NCI-H1436 (cell line): Measurements from ENCODE around the gene NOG.

ENCODE experiments used
- DNase-seq: peaks from one replicate; lab custom pipeline; 2025; lab: John Stamatoyannopoulos, UW

NOG gene

DNA sequence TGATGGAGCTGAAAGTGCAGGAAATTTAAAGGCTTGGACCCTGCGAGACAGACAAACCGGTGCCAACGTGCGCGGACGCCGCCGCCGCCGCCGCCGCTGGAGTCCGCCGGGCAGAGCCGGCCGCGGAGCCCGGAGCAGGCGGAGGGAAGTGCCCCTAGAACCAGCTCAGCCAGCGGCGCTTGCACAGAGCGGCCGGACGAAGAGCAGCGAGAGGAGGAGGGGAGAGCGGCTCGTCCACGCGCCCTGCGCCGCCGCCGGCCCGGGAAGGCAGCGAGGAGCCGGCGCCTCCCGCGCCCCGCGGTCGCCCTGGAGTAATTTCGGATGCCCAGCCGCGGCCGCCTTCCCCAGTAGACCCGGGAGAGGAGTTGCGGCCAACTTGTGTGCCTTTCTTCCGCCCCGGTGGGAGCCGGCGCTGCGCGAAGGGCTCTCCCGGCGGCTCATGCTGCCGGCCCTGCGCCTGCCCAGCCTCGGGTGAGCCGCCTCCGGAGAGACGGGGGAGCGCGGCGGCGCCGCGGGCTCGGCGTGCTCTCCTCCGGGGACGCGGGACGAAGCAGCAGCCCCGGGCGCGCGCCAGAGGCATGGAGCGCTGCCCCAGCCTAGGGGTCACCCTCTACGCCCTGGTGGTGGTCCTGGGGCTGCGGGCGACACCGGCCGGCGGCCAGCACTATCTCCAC is at the start of gene NOG:
TSS of gene NOG (plus strand) at position 54 of the 674 bp plus-strand sequence. CDS start at position 579, 525 bp downstream.
- DNase-seq: peak; percentile 18

DNA sequence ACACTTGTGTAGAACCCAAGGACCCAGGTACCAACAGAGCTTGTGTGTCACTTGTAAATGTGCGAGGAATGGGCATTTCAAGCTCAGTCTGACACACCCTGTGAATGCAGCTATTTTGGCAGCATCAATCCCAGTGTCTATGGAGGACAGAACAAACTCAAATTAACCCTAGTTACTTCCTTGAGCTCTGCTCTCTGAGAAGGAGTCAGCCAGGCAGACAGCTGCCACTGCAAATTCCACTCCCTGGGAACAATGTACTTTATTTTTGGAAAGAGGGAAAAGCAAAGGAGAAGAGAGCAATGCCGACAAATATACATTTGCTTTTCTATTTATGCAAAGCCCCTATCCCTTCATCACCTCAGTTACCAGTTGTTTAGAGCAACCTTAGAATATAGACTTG is 48.4 kb upstream of the NOG start:
- no peak for DNase-seq

DNA sequence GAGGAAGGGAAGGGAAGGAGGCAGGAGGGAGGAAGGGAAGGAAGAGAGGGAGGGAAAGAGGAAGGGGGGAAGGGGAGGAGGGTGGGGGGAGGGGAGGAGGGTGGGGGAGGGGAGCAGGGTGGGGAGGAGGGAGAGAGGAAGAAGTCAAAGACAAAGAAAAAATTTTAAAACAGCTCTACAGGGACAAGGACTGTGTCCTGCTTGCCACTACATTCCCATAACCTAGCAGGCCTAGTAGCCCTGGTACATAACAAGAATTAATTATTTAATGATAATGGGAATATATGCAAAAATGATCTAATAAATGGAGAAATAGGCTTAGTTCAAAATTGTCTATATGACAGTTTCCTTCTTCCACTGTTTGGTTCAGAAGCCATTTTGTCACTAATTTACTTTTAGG is 47.6 kb upstream of the NOG start:
- DNase-seq: no peak

DNA sequence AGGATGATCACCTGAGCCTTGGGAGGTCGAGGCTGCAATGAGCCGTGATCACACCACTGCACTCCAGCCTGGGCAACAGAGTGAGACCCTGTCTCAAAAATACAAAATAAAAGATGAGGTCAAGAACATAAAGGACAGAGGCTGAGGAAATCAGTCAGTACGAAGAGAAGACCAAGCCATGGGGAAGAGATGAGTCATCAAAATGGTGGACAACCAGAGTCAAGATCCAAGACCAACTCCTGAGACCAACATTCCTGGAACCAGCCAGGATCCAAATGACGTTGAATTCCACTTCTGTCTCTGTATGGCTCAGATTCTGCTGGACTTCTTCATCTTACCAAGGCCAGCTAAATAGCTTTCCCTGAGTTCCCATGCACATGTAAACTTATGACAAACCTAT is 44.8 kb upstream of the NOG start:
- no peak for DNase-seq

DNA sequence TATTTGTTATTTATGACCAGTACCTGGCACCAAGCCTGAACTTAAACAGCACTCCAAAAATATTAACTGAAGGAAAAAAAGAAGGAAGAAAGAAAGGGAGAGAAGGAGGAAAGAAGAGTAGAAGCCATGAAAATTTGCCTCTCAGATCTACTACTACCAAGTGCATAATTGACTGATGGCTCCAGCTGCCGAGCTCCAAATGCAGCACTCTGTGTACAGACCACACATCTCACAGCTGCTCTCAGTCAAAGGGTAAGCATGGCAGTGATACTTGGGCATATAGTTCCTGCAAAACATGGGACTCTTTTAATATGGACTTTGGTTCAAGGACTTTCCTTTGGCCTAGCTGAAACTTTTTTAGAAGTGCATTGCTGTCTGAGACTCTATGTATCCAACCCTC is 44.0 kb upstream of the NOG start:
- no peak for DNase-seq

DNA sequence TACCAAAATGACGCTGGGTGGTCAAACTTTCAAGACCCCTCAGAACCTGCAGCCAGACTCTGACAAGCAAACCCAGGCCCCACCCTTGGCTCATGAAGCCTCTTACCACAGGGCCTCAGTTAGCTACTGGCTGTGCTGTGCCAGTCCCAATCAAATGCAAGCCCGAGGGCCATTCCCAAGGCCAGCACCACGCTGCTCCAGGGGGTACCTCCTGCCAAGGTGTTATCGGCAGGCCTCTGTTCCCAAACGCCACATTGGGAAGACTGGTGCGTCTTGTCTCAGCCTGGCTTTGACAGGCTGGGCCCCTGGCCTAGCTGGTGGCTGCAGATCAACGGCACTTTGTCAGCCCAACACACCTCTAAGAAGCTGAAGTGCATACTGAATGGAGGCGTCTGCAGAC is 35.8 kb upstream of the NOG start:
- DNase-seq: no peak

DNA sequence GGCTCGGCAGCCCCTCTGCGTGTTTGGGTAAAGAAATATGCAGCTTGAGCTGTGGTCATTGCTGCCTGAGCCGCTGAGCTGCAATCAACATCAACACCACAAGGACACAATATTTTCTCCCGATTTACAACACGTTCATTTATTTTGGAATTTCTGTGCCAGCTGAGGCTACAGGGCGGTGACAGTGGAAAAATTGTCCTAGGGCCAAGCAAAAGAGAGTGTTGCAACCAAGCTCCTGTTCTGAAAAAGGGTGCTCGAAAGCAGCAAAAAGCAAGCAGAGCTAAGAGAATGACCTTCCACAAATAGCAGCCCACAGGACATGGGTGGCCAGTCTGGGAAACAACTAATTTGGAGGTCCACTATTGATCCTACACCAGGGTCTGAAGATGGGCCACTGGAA is 35.4 kb upstream of the NOG start:
- no peak for DNase-seq

DNA sequence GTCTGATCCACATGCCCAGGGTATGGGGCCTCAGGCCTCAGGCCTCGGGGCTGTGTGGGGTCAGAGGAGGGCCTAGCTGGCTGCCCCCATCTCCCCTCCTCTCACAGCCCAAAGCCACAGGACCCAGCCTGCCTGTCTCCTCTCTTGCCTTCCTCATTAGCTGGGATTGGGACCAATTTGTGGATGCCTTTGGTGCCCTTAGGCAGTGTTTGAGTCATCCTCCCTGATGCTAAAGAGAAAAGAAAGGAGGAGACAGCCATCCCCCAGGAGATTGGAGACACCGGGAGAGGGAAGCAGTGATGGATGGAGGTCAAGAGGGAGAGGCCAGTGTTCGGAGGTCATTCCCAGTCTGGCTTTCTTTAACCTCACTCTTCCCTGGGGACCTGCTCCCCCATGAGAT is 23.3 kb upstream of the NOG start:
- no peak for DNase-seq

DNA sequence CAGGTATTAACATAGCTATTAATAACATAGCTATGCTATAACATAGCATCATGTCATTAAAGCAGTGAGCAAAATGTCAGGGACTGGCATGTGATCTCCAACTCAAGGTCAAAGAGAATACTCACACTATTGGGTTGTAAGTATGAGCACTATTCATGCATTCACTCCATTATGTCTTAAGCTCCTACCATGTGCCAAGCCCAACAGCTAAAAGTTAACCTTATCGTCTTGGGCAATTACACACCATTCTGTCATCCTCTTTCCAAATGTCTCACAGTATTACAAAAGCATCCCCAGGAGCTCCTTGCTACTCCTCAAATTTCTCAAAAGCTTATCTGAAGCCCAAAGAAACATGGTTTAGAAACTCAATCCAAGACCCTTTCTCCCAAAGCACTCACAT is 22.0 kb upstream of the NOG start:
- DNase-seq: no peak

DNA sequence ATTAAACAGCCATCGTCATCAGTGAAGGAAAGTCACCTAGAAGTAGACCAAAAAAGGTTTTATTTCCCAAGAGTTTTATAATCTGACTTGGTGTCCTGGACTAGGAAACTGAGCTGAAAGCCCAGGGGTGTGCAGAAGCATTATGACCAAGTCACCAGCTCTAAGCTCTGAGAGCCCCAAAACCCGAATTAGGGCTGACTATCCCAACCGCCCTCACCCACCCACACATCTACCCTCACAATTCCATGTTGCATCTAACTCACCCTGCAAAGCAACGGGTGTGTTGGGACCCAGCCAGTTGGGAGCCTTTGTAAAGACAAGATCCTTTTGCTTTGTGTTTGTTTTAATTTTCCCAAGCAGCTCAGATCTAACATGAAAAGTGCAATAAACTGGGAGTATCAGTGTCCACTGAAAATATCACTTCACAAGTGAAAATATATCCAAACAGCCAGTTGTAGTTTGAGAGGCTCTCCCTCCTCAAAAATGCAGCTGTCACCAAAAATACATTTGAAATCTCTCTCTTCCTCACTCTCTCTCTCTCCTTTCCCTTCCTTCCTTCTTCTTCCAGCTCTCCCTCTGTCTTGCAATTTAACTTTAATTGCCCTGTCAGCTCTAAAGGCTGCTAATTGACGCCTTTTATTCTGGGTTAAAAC is 16.2 kb upstream of the NOG start:
- no peak for DNase-seq

DNA sequence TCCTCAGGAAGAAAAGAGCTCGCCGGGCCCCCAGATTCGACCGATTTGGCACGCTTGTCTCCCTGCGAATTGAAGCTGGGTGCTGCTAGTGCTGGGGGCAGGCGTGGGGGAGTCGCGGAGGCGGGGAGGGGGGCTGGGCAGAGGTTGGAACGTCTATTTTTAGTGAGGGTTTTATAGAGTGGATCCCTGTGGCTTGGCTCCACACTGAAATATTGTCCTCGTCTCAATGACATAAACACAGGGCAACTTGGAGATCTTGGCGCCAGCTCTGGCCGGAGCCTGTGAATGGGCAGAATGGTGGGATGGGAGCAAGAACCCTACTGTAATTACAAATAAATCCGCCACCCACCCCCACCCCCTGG is 15.7 kb upstream of the NOG start:
- no peak for DNase-seq

DNA sequence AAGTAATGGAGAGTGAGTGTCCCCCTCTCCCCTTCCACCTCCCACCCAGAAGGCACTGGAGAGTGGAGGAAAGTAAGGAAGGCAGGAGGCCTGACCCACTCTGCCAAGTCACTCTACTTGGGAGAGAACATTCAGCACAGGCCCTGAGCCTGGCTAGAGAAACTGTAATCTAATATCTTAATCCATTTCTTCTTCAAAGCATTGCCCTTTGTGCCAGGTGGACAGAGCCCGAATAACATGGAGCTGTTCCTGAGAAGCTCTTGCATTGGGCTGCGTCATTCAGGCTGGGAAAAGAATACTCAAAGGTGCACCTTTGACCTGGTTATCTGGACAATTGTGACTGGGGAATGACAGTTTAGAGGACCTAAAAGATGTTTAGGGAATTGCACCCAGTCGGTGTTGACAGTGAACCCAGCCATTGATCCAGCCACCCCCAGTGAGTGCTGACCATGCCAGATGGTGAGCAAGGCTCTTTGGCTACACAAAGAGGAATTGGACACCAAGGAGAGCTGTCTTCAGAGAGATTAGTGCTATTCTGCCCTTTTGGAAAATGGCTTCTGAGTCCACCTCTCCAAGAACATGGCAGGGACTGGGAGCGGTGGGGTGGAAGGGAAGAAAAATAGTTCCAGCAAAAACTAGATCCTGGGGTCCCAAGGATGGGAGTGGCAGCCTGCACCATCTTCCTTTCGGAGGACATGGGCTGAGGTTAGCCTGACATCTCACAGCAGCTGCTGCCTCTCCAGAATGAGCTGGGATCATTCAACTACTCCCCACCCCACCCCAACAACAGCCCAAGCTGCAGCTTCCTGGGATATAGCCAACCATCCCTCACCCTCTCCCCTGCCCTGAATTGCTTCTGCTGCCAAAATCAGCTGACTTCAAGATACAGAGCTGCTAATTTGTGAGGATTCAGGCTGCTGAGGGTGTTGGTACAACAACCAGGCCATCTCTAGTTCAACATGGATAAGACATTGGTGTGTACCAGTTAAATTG is 11.6 kb upstream of the NOG start:
- no peak for DNase-seq

DNA sequence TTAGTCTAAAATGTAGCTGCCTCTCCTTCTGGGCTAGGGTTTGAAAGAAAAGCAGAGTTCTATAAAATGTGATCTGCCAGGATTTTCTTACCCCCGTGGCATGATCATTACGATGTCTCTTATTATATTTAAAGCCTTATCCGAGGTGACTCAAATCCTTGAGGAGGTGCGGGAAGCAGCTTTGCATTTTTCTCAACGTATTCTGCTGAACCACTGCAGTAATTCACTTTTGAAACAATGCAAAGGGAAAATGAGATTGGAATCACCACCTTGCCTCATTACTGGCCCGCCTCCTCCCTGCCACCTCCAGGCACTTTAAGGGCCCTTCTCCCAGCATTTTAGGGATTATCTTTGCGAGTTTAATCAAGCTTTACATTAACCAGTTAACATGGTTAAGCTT is 9.7 kb upstream of the NOG start:
- DNase-seq: no peak

DNA sequence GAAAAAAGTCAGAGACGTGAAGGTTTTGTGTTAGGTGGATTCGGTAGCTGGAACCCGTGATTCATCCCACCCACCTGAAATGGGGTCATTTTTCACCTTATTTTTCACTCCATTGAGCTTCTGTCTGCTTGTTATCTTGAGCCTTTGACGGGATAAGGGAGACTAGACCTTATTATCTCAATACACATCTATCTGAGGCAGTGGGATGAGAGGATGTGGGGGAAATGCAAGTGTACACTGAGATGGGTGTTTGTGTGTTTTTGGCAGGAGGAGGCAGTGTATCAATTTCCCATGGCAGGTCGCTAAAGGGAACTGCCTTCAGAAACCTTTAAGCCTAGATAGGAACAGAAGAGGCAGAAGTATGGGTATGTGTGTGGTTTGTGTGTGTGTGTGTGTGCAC is 6.2 kb upstream of the NOG start:
- no peak for DNase-seq

DNA sequence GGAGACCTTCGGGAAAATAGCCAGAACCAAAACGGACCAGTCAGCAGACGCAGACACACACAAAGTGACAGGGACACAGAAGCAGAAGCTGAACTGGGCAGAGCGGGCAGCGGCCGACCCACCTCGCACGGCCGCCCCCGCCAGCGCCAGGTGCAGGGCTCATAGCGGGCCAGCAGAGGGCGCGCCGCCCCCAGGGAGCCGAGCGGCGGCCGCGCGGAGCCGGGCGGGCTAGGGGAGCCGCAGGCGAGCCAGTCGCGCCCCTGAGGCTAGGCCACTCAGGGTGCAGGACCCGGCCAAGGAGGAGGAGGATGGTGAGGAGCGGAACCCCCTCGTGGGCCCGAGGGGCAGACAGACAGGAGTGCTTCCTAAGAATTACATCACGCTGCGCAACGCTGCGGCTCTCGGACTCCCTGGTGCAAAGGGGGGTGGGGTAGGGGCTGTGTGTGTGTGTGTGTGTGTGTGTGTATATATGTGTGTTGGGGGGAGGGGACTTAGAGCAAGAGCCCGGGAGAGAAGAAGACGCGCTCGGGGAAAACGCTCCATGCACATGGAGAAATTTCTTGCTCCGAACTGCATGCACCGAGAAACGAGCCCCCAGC is 913 bp upstream of the NOG start:
- peak; percentile 55 for DNase-seq

DNA sequence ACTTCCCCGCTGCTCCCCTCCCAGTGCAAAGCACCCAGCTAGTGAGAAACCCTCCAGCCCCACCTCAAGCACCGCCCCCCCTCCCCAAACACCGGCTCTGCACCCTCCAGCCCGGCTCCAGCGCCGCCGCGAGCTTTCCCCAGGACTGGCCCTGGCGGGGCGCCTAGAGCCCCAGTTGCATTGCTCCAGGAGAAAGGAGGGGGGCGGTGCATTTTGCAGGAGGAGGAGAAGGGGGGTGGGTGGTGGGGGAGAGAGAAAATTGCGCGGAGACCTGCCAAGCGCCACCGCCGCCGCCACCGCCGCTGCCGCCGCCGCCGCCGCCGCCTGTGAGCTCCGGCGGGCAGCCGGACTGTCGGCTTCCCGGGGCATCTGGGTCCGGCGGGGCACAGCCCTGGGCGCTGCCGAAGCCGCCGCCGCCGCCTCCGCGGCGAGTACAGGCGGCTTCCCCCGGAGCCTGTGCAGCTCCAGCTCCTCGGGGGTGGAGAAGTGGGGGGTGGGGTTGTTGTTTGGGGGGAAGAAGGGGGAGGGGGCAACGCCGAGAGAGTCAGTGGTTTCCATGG is 333 bp upstream of the NOG start:
- peak; percentile 39 for DNase-seq

DNA sequence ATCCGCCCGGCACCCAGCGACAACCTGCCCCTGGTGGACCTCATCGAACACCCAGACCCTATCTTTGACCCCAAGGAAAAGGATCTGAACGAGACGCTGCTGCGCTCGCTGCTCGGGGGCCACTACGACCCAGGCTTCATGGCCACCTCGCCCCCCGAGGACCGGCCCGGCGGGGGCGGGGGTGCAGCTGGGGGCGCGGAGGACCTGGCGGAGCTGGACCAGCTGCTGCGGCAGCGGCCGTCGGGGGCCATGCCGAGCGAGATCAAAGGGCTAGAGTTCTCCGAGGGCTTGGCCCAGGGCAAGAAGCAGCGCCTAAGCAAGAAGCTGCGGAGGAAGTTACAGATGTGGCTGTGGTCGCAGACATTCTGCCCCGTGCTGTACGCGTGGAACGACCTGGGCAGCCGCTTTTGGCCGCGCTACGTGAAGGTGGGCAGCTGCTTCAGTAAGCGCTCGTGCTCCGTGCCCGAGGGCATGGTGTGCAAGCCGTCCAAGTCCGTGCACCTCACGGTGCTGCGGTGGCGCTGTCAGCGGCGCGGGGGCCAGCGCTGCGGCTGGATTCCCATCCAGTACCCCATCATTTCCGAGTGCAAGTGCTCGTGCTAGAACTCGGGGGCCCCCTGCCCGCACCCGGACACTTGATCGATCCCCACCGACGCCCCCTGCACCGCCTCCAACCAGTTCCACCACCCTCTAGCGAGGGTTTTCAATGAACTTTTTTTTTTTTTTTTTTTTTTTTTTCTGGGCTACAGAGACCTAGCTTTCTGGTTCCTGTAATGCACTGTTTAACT is 1.0 kb downstream of the NOG start:
- DNase-seq: no peak

DNA sequence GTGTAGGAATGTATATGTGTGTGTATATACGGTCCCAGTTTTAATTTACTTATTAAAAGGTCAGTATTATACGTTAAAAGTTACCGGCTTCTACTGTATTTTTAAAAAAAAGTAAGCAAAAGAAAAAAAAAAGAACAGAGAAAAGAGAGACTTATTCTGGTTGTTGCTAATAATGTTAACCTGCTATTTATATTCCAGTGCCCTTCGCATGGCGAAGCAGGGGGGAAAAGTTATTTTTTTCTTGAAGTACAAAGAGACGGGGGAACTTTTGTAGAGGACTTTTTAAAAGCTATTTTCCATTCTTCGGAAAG is 1.6 kb downstream of the NOG start:
- no peak for DNase-seq

DNA sequence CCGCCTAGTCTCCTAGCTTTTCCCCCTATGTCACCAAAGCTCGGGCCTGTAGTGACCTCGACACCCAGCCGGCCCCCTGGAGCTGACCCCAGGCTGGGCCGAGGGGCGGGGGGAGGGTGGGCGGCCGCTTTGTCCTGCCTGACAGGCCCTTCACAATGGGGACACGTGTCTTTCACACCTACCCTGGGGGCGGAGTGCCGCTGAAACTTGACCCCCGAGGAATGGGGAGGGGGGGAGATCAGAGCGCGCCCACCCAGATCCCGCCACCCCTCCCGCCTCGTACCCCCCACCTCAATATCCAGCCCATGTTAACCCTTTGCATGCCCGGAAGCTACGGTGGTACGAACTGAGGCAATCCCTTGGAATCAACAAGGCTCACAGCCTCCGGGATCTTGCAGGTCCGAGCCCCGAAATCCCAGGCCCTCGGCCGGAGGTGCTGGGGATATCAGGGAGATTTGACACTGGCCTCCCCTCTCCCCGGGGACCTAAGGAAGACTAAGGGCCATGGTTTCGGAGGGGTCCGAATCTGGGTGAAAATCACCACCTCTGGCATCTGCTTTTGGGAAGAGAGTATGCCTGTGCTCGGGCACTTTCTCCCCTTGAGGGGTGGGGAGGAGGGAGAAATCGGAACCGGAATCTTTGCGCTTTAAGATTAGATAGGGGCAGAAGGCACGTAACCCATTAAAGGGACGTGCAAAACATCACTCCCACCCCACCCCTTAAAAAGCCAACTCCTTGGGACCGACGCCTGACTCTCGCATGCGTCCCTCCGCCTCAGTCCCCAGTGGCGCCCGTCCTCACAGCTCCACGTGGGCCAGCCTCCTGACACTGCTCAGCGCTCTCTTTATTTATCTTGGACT is 2.6 kb downstream of the NOG start:
- no peak for DNase-seq

DNA sequence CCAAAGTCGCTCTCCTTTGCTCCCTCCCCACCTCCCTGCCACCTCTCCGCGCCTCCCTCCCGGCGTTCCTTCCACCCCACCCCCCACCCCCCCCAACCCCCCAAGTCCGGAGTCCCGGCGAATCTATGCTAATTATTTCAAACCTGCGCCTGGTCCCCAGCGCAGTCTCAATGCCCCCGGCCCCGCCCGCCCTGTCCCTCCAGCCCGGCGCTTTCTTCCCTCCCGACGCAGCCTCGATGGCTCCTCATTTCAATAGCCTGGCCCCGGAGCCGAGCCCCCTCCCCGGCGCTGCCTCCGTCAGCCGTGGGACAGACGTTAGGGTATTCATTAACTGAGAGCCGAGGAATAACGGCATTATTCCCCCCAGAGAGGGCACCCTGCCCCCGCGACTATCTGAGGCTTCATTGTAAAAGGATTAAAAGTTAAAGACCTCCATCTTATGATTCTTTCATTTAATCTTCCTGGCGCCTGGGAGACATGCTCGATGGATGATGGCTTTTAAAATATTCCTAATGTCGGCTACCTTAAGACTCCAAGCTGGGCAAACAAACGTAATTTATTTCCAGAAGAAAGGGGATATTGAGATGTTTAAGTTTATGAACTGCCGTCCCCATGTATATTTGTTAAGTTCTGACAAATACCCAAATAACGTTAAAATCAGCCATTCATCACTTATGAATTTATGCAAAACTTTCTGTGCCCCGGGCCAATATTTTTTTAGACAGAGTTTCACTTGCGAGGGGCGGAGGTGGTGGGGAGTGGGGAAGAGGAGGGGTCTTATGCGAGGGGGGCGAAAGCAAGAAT is 3.4 kb downstream of the NOG start:
- no peak for DNase-seq
